B cell (primary cell): ENCODE measurements around the gene NPC1. TPM values are rescaled to one million over a fixed set of nuclear protein-coding genes. Genes with fewer than 3 reads are reported as not detected.

Experiments used
- ATAC-seq: fragments of 200-7000 bp; cut with Tn5 transposase; one replicate; pipeline ENCODE4 v1.10.0; 2021; ENCODE audit warnings: low read depth, mild to moderate bottlenecking, moderate number of reproducible peaks, moderate library complexity
- CTCF ChIA-PET: fragments of 350-600 bp; sonication (Branson Sonifier 250); formaldehyde crosslinking; loops from one replicate; lab custom pipeline; 2021; ENCODE audit warnings: antibody characterized with exemption, inconsistent platforms; lab: Charles Lee
- POLR2A ChIA-PET: fragments of 350-600 bp; sonication (Branson Sonifier 250); formaldehyde crosslinking; loops from one replicate; lab custom pipeline; 2021; ENCODE audit warnings: antibody characterized with exemption; lab: Charles Lee
- DNase-seq: peaks from one replicate; pipeline ENCODE4 v3.0.0; 2013
- H2AFZ ChIP-seq: 2 replicates; pipeline ENCODE4 v1.6.1; 2012; ENCODE audit warnings: mild to moderate bottlenecking, low read depth, low read length; ENCODE audit not compliant: insufficient read depth, poor library complexity, severe bottlenecking
- H3K27ac ChIP-seq, 2 donors: 1 replicate in 1 of 2; 2 replicates in 1 of 2; pipeline ENCODE4 v1.5.1; 2012 to 2013; ENCODE audit warnings: low read length in 2 of 2, mild to moderate bottlenecking in 2 of 2, moderate library complexity in 1 of 2
- H3K27me3 ChIP-seq, 4 experiments: fragments of 200-600 bp in 1 of 4; sonication (generic) in 1 of 4; replicated peaks in 1 of 4; 1 replicate in 2 of 4; 2 replicates in 2 of 4; pipeline versions ENCODE4 v1.6.1 to v1.7.0; 2013 to 2016; ENCODE audit warnings: low read length in 3 of 4, mild to moderate bottlenecking in 2 of 4, mixed read lengths in 1 of 4, moderate library complexity in 1 of 4; ENCODE audit not compliant: insufficient read depth in 4 of 4, control insufficient read depth in 3 of 4; ENCODE audit errors: control extremely low read depth in 1 of 4
- H3K36me3 ChIP-seq, 2 experiments: replicated peaks in 1 of 2; 1 replicate in 1 of 2; 2 replicates in 1 of 2; pipeline versions ENCODE4 v1.6.1 to v1.7.1; 2013; ENCODE audit warnings: low read length in 1 of 2; ENCODE audit not compliant: insufficient read depth in 2 of 2, control insufficient read depth in 1 of 2; ENCODE audit errors: control extremely low read depth in 1 of 2, extremely low read depth in 1 of 2
- H3K4me1 ChIP-seq, 2 donors: fragments of 200-600 bp in 1 of 2; sonication (generic) in 1 of 2; 1 replicate in 1 of 2; 2 replicates in 1 of 2; pipeline versions ENCODE4 v1.5.1 to v1.6.1; 2013 to 2017; ENCODE audit warnings: low read length in 2 of 2; ENCODE audit not compliant: control insufficient read depth in 2 of 2, insufficient read depth in 2 of 2
- H3K4me2 ChIP-seq: replicated peaks from 2 replicates; pipeline ENCODE3; 2012; ENCODE audit warnings: mild to moderate bottlenecking, low read depth, low read length; ENCODE audit not compliant: poor library complexity, severe bottlenecking
- H3K4me3 ChIP-seq, 5 experiments: fragments of 200-600 bp in 1 of 5; sonication (generic) in 1 of 5; 1 replicate in 3 of 5; 2 replicates in 2 of 5; pipeline versions ENCODE4 v1.5.1 to v1.7.0; 2011 to 2016; ENCODE audit warnings: low read length in 4 of 5, mild to moderate bottlenecking in 4 of 5, low read depth in 2 of 5, control low read depth in 1 of 5, moderate library complexity in 1 of 5; ENCODE audit not compliant: insufficient read depth in 1 of 5; ENCODE audit errors: control extremely low read depth in 1 of 5, extremely low read depth in 1 of 5
- H3K79me2 ChIP-seq: fragments of 200-600 bp; sonication (generic); one replicate; pipeline ENCODE4 v1.6.0; 2016; ENCODE audit warnings: low read length; ENCODE audit not compliant: control insufficient read depth, insufficient read depth
- H3K9ac ChIP-seq: fragments of 200-600 bp; sonication (generic); 2 replicates; pipeline ENCODE4 v1.6.1; 2017; ENCODE audit warnings: mild to moderate bottlenecking, low read length, moderate library complexity
- H3K9me3 ChIP-seq, 3 donors: one replicate each; pipeline versions ENCODE4 v1.6.1 to v1.7.1; 2013; ENCODE audit warnings: low read length in 2 of 3; ENCODE audit not compliant: control insufficient read depth in 2 of 3, insufficient read depth in 1 of 3; ENCODE audit errors: control extremely low read depth in 1 of 3
- H4K20me1 ChIP-seq: 2 replicates; pipeline ENCODE4 v1.6.0; 2012; ENCODE audit warnings: mild to moderate bottlenecking, low read length; ENCODE audit not compliant: insufficient read depth, control insufficient read depth, poor library complexity, severe bottlenecking
- H3K27ac Mint-ChIP-seq: one replicate; pipeline ENCODE4 v1.8.0; 2021; ENCODE audit warnings: mixed read lengths
- H3K27me3 Mint-ChIP-seq: one replicate; pipeline ENCODE4 v1.8.0; 2021; ENCODE audit warnings: mixed read lengths
- H3K4me1 Mint-ChIP-seq: one replicate; pipeline ENCODE4 v1.8.0; 2021; ENCODE audit warnings: mixed read lengths
- H3K4me3 Mint-ChIP-seq: one replicate; pipeline ENCODE4 v1.8.0; 2021; ENCODE audit warnings: mixed read lengths
- H3K9me3 Mint-ChIP-seq: one replicate; pipeline ENCODE4 v1.8.0; 2022; ENCODE audit warnings: mixed read lengths; ENCODE audit not compliant: insufficient read depth
- CTCF ChIP-seq: fragments of 200-600 bp; IDR thresholded peaks from one replicate; pipeline ENCODE4 v1.8.0; 2022; ENCODE audit warnings: antibody characterized with exemption, mild to moderate bottlenecking
- EZH2 ChIP-seq: IDR thresholded peaks from 2 replicates; pipeline ENCODE4 v1.6.1; 2012; ENCODE audit warnings: borderline replicate concordance, low read depth, mild to moderate bottlenecking, moderate library complexity, low read length; ENCODE audit not compliant: insufficient read depth, poor library complexity, severe bottlenecking
- WGBS: methylation state at CpG from one replicate; pipeline ENCODE4 v1.1.5; 2013; ENCODE audit warnings: missing lambda C conversion rate; ENCODE audit not compliant: insufficient coverage; 5-methylcytosine and 5-hydroxymethylcytosine counted together
- intact Hi-C: fragments of 100-400 bp; cut with micrococcal nuclease; formaldehyde crosslinking; loops from one replicate; pipeline ENCODE4 v1.10.0; 2022
- polyA plus RNA-seq: library from polyadenylated mRNA; depleted of rRNA; stranded (reverse); fragments of >200 nt; gene quantifications from 2 replicates; pipeline ENCODE4 v1.2.3, GENCODE V29; 2012
- total RNA-seq, 2 donors: library from RNA; stranded (reverse); fragments of 120-200 nt in 1 of 2; gene quantifications; 1 replicate in 1 of 2; 2 replicates in 1 of 2; pipeline versions ENCODE4 v1.2.3 to v1.2.4, GENCODE V29; 2013 to 2022

The NPC1 gene
- total and polyA plus RNA-seq, 2 donors (not counting 1 experiment from before 2014, with no cell fraction given): 17.5 to 44.4 TPM

- H3K4me1 Mint-ChIP-seq: peaks cover 10% of the 10 kb centered on the region
- DNase-seq (no peak), ATAC-seq (no peak)
- H3K4me3 Mint-ChIP-seq: no peak overlapping the region
- Histone ChIP-seq H3K4me1 (peaks cover 0 to 6% of the 10 kb centered on the region in 2 donors), H3K27me3 (no peaks in the 10 kb centered on the region), H3K4me2 (no peak overlapping the region), H3K4me3 (no peak overlapping the region), H3K9ac (no peak overlapping the region), H2AFZ (no peak overlapping the region), H4K20me1 (peaks cover 27% of the 10 kb centered on the region), H3K27ac (no peak overlapping the region), H3K9me3 (no peaks in the 10 kb centered on the region), H3K36me3 (peaks cover 9 to 87% of the 10 kb centered on the region in 2 experiments), H3K79me2 (peaks cover 17% of the 10 kb centered on the region)
- POLR2A ChIA-PET: no interaction called here
- intact Hi-C loops: no loop called here
- peak overlapping the region; percentile 37 for H3K27ac Mint-ChIP-seq
- no peak for TF ChIP-seq CTCF
- TF ChIP-seq EZH2: no peak
- WGBS: 90% methylated on average over 6 of the region's 7 CpGs
- H3K27me3 Mint-ChIP-seq: no peaks in the 10 kb centered on the region
- CTCF ChIA-PET: interaction anchor here (0.6 kb wide), 1 partner anchor 277 kb away, joined by 3 read pairs; no protein-coding TSS in a partner anchor
- H3K9me3 Mint-ChIP-seq: no peaks in the 10 kb centered on the region
Measured at GRCh38 chr18:23521907-23522306, 64.4 kb downstream of the NPC1 start.

GRCh38 chr18:23521271-23521670 lies 65.0 kb downstream of the NPC1 start:
- Histone ChIP-seq H3K9ac (no peak overlapping the region), H3K27me3 (no peaks in the 10 kb centered on the region), H3K4me3 (no peak overlapping the region), H3K36me3 (peaks cover 8 to 84% of the 10 kb centered on the region in 2 experiments), H3K27ac (no peak overlapping the region), H3K4me2 (no peak overlapping the region), H3K79me2 (peaks cover 22% of the 10 kb centered on the region), H3K4me1 (peaks cover 0 to 6% of the 10 kb centered on the region in 2 donors), H4K20me1 (peaks cover 33% of the 10 kb centered on the region), H2AFZ (no peak overlapping the region), H3K9me3 (no peaks in the 10 kb centered on the region)
- H3K27ac Mint-ChIP-seq: no peak overlapping the region
- WGBS: no CpG with 5 or more reads among the region's 7 CpGs
- no peak for DNase-seq
- no peak for ATAC-seq
- POLR2A ChIA-PET: no interaction called here
- H3K9me3 Mint-ChIP-seq: no peaks in the 10 kb centered on the region
- TF ChIP-seq CTCF: no peak
- no peak for TF ChIP-seq EZH2
- H3K27me3 Mint-ChIP-seq: no peaks in the 10 kb centered on the region
- H3K4me1 Mint-ChIP-seq: peaks cover 10% of the 10 kb centered on the region
- intact Hi-C loops: no loop called here
- CTCF ChIA-PET: interaction anchor here (1.3 to 2.1 kb wide), 2 partner anchors 10 to 16 kb away, joined by 4 to 6 read pairs; no protein-coding TSS in a partner anchor
- H3K4me3 Mint-ChIP-seq: no peak overlapping the region
